A673 (cell line): Measurements from ENCODE around the gene KLHL18.

Experiments used
- CTCF ChIP-seq: fragments of 300-800, 200-600 bp; sonication (generic); conservative IDR thresholded peaks from 2 replicates; pipeline ENCODE4 v1.5.1; 2017; ENCODE audit warnings: low read depth, mild to moderate bottlenecking, antibody characterized with exemption, low read length, moderate library complexity, mixed read lengths
- EZH2 ChIP-seq: fragments of 200-600 bp; sonication (generic); IDR thresholded peaks from 2 replicates; pipeline ENCODE4 v1.6.1; 2017; ENCODE audit warnings: borderline replicate concordance, low read depth, mild to moderate bottlenecking, mixed read lengths, antibody characterized with exemption, low read length; ENCODE audit not compliant: poor library complexity, severe bottlenecking

GRCh38 chr3:47260605-47261004, 22.1 kb upstream of the KLHL18 start:
- TF ChIP-seq EZH2 (no peak), CTCF (no peak)
